Prostate gland (tissue), 2 donors: Measurements from ENCODE around the gene CEACAM4.

Source experiments
- CTCF ChIP-seq, 4 experiments: fragments of 200-600 bp in 2 of 4; fragments of 450-650 bp in 2 of 4; sonication (generic) in 2 of 4; IDR thresholded peaks; 1 replicate in 3 of 4; 2 replicates in 1 of 4; pipeline ENCODE4 v1.5.1; 2016 to 2019; ENCODE audit warnings: antibody characterized with exemption in 4 of 4, mild to moderate bottlenecking in 2 of 4, moderate library complexity in 2 of 4
- POLR2A ChIP-seq: fragments of 450-650 bp; IDR thresholded peaks from one replicate; pipeline ENCODE4 v1.6.1; 2016; ENCODE audit warnings: antibody characterized with exemption, mild to moderate bottlenecking
- POLR2AphosphoS5 ChIP-seq: sonication (generic); formaldehyde crosslinking; IDR thresholded peaks from one replicate; pipeline ENCODE4 v1.6.1; 2017; ENCODE audit warnings: antibody characterized with exemption

DNA sequence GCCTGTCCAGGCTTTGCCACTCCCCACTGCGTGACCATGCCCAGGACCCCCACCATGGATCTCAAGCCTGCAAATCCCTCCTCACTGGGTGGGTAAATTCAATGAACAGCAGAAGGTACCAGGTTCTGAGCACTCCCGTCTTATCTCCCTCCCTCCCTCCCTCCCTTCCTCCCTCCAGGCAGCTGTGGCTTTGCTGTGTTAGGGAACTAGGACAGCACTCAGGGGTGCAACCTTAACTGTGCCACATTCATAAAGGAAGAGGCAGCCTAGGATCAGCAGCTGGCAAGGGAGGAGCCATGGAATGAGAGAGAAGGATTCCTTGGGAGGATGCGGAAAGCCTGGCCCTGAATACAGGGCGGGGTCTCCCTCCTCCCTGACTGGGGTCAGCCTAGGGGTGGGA lies 5.6 kb downstream of the CEACAM4 start:
- no peak for TF ChIP-seq POLR2AphosphoS5
- TF ChIP-seq CTCF (IDR thresholded peaks at IDR 0.05) = no peak
- TF ChIP-seq POLR2A = no peak
